ENCODE measurements around the gene BAIAP2L2. TPM values are rescaled to one million over a fixed set of nuclear protein-coding genes. Genes with fewer than 3 reads are reported as not detected.

The BAIAP2L2 gene
- total RNA-seq, 1 donor from 2014 or later = 0.64 TPM

DNA sequence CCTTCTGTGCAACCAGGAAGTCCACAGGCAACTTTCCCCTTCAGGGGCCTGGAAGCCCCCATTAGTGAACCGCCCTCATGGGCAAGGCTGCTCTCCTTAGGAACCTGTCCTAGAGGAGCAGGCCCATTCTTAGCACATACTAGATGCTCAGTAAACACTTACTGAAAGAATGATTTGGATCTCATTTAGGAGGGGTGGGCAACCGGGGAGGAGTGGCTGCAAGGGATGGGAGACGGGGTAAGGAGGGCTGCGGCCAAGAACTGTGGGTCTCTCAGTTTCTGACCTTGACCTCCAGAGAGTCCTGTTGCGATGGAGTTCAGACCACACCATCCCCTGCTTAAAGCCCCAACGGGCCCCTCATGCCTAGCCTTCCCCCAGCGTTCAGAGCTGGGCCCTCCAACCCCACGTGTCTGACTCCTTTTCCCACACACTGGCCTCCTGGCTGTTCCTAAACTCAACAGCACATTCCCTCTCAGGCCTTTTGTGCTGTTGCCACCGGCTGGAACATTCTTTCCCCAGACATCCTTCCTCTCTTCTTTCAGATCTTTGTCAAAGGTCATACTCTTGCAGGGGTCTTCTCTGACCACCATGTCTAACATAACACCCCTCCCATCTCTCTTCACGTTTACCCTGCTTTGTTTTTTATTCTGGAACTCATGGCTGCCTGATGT is 74.0 kb downstream of the BAIAP2L2 start:
- CTCF ChIA-PET = no interaction called here
- no peak overlapping the region for H3K27ac Mint-ChIP-seq
- no peaks in the 10 kb centered on the region for H3K9me3 Mint-ChIP-seq
- H3K4me1 Mint-ChIP-seq = no peaks in the 10 kb centered on the region
- no peaks in the 10 kb centered on the region for H3K36me3 Mint-ChIP-seq (ENCODE audit: low read depth)
- TF ChIP-seq, protein P1, sequence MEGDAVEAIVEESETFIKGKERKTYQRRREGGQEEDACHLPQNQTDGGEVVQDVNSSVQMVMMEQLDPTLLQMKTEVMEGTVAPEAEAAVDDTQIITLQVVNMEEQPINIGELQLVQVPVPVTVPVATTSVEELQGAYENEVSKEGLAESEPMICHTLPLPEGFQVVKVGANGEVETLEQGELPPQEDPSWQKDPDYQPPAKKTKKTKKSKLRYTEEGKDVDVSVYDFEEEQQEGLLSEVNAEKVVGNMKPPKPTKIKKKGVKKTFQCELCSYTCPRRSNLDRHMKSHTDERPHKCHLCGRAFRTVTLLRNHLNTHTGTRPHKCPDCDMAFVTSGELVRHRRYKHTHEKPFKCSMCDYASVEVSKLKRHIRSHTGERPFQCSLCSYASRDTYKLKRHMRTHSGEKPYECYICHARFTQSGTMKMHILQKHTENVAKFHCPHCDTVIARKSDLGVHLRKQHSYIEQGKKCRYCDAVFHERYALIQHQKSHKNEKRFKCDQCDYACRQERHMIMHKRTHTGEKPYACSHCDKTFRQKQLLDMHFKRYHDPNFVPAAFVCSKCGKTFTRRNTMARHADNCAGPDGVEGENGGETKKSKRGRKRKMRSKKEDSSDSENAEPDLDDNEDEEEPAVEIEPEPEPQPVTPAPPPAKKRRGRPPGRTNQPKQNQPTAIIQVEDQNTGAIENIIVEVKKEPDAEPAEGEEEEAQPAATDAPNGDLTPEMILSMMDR (IDR thresholded peaks at IDR 0.05) = no peak
- intact Hi-C loops (cut with micrococcal nuclease) = no loop called here
- no peak overlapping the region for H3K4me3 Mint-ChIP-seq
- POLR2A ChIA-PET = interaction anchor here (0.6 kb wide), 1 partner anchor 540 kb away, joined by 3 read pairs; no protein-coding TSS in a partner anchor
- ATAC-seq (ENCODE audit: low read depth) (no peak), DNase-seq (no peak)
- peaks cover 6% of the 10 kb centered on the region for H3K27me3 Mint-ChIP-seq

DNA sequence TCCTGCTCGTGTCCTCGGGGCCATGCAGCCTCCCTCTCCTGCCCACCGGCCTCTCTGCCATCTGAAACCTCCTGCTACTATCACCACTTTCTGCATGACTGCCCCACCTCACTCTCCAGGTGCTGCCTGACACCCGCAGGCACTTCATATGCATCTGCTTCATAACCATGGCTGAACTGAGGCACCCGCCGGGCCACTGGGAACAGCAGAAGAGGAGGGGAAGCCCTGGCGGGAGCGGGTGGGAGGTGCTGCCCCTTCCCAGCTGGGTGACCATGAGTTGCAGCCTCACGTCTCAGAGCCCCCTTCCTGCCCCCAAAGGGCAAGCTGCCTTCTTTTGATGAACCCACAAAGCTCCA is 75.0 kb downstream of the BAIAP2L2 start:
- Mint-ChIP-seq H3K9me3 (no peaks in the 10 kb centered on the region), H3K36me3 (ENCODE audit: low read depth) (no peaks in the 10 kb centered on the region), H3K4me1 (no peaks in the 10 kb centered on the region), H3K27me3 (peaks cover 4% of the 10 kb centered on the region), H3K4me3 (no peak overlapping the region), H3K27ac (no peak overlapping the region)
- ATAC-seq (ENCODE audit: low read depth) (no peak), DNase-seq (no peak)
- CTCF ChIA-PET = interaction anchor here (1.5 kb wide), 1 partner anchor 17 kb away, joined by 4 read pairs; no protein-coding TSS in a partner anchor
- POLR2A ChIA-PET = no interaction called here
- TF ChIP-seq, protein P1 (IDR thresholded peaks at IDR 0.05) = no peak
- intact Hi-C loops (cut with micrococcal nuclease) = no loop called here

Other genes starting within 250 kb of the BAIAP2L2 start
- 20.8 and 27.6 TPM in 2 replicates for gene MICALL1, start 204.4 kb downstream of the BAIAP2L2 start, total RNA-seq
- gene C22orf23, start 157.1 kb downstream of the BAIAP2L2 start, total RNA-seq = 0.16 TPM in 1 of 2 replicates, not detected in the other
- 47.8 and 67.3 TPM in 2 replicates for gene POLR2F, start 157.0 kb downstream of the BAIAP2L2 start, total RNA-seq
- gene SOX10, start 126.1 kb downstream of the BAIAP2L2 start, total RNA-seq = not detected in 2 replicates
- 21.5 and 25.5 TPM in 2 replicates for gene PICK1, start 53.3 kb downstream of the BAIAP2L2 start, total RNA-seq
- not detected in 2 replicates for gene SLC16A8, start 26.5 kb downstream of the BAIAP2L2 start, total RNA-seq
- 53.0 and 64.0 TPM in 2 replicates for gene PLA2G6, start 71.1 kb upstream of the BAIAP2L2 start, total RNA-seq
- gene MAFF, start 91.3 kb upstream of the BAIAP2L2 start, total RNA-seq = 2.3 and 4.5 TPM in 2 replicates
- gene TMEM184B, start 162.3 kb upstream of the BAIAP2L2 start, total RNA-seq = 17.4 and 24.0 TPM in 2 replicates
- gene CSNK1E, start 206.7 kb upstream of the BAIAP2L2 start, total RNA-seq = 80.6 and 85.2 TPM in 2 replicates